ENCODE data around the gene GSTM5. TPM values are rescaled to one million over a fixed set of nuclear protein-coding genes. Genes with fewer than 3 reads are reported as not detected.

The GSTM5 gene
- total RNA-seq, 1 experiment from 2014 or later: not detected

GRCh38 chr1:109765483-109765815 is 53.4 kb downstream of the GSTM5 start:
- H3K36me3 Mint-ChIP-seq (ENCODE audit: insufficient read depth in 1 of 3, low read depth in 3 of 3): no peaks in the 10 kb centered on the region
- Histone ChIP-seq H3K23ac (ENCODE audit: insufficient read length, low read depth, low read length) (no peak overlapping the region), H4K91ac (ENCODE audit: insufficient read length, low read depth, low read length) (no peak overlapping the region), H3K56ac (ENCODE audit: insufficient read length, low read depth, low read length) (no peak overlapping the region), H2BK20ac (ENCODE audit: low read depth, low read length, poor library complexity, severe bottlenecking) (no peak overlapping the region), H3K27ac (ENCODE audit: insufficient read length, low read depth, low read length) (no peak overlapping the region), H3K4me2 (ENCODE audit: insufficient read depth, insufficient read length, low read length) (no peak overlapping the region), H4K8ac (replicated peaks; ENCODE audit: insufficient read length, low read depth, low read length) (no peak overlapping the region), H4K5ac (ENCODE audit: insufficient read length, low read depth, low read length) (no peak overlapping the region), H3K27me3 (ENCODE audit: insufficient read depth, low read length) (no peaks in the 10 kb centered on the region), H2BK12ac (ENCODE audit: insufficient read length, low read depth, low read length) (no peak overlapping the region), H3T11ph (ENCODE audit: low read length) (no peak overlapping the region), H3K23me2 (ENCODE audit: insufficient read length, low read depth, low read length, poor library complexity, severe bottlenecking) (no peaks in the 10 kb centered on the region), H3K14ac (ENCODE audit: insufficient read depth, low read length) (no peak overlapping the region), H3K79me2 (ENCODE audit: insufficient read depth, low read length) (no peaks in the 10 kb centered on the region), H3K18ac (ENCODE audit: insufficient read length, low read depth, low read length) (no peak overlapping the region), H3K9ac (ENCODE audit: extremely low read depth, insufficient read length, low read length) (no peak overlapping the region), H3K9me3 (ENCODE audit: control insufficient read depth, low read depth, low read length) (no peaks in the 10 kb centered on the region), H3K4me1 (ENCODE audit: insufficient read depth, low read length) (no peaks in the 10 kb centered on the region), H2AK5ac (ENCODE audit: insufficient read length, low read length) (no peak overlapping the region), H2BK5ac (ENCODE audit: insufficient read length, low read length) (no peak overlapping the region), H4K20me1 (ENCODE audit: control insufficient read depth, insufficient read depth, insufficient read length) (no peaks in the 10 kb centered on the region), H2BK120ac (ENCODE audit: low read depth, low read length, poor library complexity, severe bottlenecking) (no peak overlapping the region), H3K4ac (ENCODE audit: low read depth, low read length) (no peak overlapping the region), H2BK15ac (ENCODE audit: low read depth, low read length) (no peak overlapping the region), H2AFZ (ENCODE audit: low read length) (no peak overlapping the region), H3K79me1 (ENCODE audit: insufficient read depth, low read depth, low read length, poor library complexity, severe bottlenecking) (no peaks in the 10 kb centered on the region)
- no peaks in the 10 kb centered on the region for H3K9me3 Mint-ChIP-seq
- peaks cover 4% of the 10 kb centered on the region; the same call in 1 of the 2 replicates for H3K27me3 Mint-ChIP-seq (ENCODE audit: low read depth)
- TF ChIP-seq CTCF (conservative IDR thresholded peaks at IDR 0.05): no peak
- WGBS (ENCODE audit: extremely low coverage, insufficient read length, low lambda C conversion rate): no CpG with 5 or more reads among the region's 4 CpGs
- peaks cover 4 to 5% of the 10 kb centered on the region in 2 experiments; a peak in 2 of 4 replicates for H3K4me1 Mint-ChIP-seq
- DNase-seq: no peak
- H3K27ac Mint-ChIP-seq: no peak overlapping the region
- no peak overlapping the region for H3K4me3 Mint-ChIP-seq

All from H9 (cell line).